ENCODE measurements around the gene NPRL2.

NPRL2 gene

DNA sequence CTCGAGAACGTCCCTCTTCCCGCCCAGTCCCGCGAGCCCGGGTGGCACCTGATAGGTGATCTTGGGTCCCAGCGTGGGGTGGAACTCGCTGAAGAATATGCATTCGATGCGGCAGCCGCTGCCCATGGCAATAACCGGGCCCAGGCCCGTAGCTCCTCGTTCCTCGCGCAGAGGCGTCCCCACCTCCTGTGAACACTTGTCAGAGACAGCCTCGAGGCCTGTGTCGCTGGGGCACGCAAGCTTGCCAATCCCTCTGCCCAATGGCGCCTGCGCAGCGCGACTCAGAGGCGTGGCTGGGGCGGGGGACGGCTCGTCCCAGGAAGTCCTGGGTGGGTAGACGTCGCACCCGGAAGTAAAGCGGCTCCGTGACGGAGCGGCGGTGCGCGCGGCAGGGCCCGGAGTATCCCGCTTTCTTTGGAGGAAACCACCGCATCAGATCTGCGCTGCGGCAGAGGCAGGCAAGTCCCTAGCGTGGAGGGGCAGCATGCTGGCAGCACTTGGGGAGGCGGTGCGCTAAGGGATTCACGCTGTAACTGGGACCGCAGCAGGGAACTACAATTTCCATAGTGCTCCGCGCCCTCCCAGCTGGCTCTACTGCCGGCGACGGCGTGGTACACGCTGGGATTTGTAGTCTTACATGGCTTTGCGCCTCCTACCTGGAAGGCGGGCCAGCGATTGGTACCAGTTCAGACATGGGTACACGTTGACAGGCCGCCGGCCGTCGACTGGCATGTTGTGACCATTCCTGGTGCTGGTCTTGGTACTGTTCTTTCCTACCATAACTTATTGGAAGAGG lies at the start of gene NPRL2, which contains the start of gene CYB561D2:
TSS of gene NPRL2 (minus strand) at position 249 of the 796 bp plus-strand sequence. CDS start at position 126, 123 bp downstream.
TSS of gene CYB561D2 (plus strand) at position 336 of the 796 bp plus-strand sequence. CDS start 572 bp downstream, outside the sequence.
- DNase-seq (ENCODE audit: low spot score) = peak; percentile 97

DNA sequence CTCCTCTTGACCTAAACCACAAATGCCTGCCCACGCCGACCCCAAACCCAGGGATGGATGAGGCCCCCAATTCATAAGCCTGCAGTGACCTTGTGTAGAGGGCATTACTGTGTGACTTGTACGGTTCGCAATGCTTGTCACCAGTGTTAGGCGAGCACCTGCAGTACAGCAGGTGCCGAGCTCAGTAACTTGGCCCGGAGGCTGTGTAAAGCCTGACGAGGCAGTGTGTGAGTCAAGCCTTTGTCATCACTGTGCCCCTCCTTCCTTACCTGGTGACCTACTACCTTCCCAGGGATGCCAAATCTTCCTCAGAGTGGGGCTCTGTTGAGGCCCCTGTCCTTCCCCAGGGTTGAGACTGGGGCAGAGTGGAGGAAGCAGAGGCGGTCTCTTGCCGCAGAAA lies 45.9 kb upstream of the NPRL2 start:
- DNase-seq (ENCODE audit: low spot score) = no peak

DNA sequence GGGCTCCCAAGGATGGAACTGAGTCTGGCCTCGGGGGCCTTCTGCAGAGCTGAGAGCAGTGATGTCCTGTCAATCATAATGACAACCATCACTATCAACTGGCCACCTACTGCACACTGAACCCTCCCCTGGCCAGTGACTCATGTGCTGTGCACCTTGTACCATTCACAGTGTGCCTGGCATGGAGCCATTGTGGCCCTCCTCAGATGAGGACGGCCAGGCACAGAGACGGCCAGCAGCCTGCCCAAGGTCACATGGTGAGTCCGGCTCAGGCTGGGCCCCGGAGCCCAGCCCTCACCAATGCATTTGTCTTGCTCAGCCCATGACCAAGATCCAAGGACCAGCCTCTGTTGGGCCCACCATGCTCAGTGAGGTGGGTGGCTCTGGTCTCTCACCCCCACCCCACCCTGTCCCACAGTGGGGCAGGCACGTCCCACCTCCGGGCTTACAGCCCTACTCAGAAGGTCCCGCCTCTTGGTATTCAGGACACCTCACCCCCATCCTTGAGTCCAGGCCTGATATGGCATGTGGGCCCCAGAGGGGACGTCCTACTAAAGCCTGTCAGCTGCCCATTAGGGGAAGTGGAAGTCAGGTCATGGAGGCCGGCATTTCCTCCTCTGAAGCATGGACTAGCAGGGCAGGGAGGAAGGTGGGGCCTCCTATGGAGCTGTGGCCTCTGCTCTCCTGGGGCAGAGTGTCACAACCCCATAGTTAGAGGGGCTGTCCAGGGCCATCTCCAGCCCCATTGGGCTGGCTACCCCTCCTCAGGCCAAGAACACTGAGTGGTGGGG lies 44.7 kb upstream of the NPRL2 start:
- no peak for DNase-seq (ENCODE audit: low spot score)

DNA sequence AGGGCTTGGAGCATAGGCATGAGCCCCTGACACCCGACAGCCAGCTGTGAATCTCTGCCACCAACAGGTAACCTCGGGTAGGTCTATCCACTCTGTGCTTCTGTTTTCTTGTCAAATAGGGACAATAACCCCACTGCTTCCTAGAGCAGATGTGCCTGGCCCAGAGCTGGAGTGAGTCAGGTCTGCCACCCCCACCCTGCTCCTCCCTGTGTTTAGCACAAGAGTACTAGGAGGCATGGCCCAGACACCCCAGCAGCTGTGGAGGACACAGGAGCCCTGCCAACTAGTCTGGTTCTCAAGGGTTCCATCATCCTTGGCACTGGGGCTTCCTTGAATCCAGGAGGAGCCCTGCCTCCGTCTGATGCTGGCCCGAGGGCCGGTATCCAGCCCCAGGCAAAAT lies 42.5 kb upstream of the NPRL2 start:
- no peak for DNase-seq (ENCODE audit: low spot score)

DNA sequence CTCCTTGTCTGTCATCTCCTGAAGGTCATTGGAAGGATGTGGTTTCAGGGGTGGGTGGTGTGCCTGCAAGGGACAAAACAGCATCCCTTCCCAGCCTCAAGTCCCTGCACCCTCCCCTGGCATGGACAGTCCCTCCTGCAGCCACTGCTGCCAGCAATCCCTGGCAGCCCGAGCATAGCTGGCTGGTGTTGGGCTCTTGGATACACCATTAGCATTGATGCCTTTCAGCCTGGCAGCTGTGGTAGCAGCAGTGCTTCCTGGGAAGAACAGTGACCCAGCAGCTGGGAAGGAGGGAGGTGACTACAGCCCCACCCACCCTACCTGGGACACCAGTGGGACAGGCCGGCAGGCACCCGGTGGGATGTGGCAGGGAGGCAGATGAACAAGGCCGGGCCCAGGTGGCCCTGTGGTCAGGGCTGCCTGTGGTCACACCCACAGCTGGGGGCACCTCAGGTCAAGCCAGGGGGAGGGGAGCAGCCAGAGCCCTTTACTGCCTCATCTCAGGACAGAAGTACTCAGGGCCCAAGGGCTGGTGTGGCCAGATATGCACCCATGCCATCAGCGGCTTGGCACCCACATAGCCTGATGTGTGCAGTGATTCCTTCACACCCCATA lies 41.6 kb upstream of the NPRL2 start:
- peak; percentile 24 for DNase-seq (ENCODE audit: low spot score)

DNA sequence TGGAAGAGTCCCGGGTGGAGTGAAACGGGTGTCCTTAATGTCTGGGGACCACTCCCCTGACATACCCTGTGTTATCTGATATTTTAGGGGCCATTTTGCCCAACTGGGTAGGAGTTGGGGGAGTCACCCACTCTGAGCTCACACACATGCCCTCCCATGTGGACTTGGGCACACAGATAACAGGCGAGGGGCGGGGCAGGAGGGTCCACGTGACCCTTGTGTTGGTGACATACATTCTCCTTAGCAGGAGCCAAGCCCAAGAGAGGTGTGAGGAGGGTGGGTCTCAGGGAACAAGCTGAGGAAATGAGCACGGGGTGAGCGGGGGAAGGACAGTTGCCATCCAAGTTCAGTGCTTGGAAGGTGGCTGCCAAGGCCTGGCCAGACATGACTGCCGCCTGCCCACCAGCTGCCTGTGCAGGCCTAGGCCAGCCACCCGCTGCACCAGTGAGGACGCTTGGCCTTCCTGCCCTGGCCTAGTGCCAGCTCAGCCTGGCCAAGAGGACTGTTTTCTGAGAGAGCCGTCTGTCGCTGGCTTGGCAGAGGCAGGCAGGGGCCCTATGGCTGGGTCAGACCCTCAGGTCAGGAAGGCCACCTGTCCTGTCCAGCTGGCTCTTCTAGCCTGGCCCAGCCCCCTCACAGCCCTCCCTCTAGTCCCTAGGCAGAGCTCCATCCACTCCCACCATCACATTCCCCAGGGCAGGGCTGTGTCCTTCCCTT lies 40.1 kb upstream of the NPRL2 start:
- peak; percentile 31 for DNase-seq (ENCODE audit: low spot score)

DNA sequence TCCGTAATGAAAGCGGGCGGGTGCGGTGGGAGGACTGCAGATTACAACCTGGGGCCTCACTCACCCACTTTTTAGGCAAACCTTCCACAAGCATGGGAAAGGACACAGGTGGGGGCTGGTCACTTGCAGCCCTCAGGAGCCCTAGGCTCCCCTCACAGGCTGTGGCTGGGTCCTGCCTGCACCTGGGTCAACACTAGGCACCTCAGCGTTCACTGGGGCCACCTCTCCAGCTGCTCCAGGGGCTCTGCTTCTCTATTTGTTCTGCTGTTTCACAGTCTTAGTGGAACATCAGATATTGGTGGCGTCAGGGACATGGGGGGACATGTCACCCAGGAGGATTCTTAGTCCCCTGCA lies 38.8 kb upstream of the NPRL2 start:
- no peak for DNase-seq (ENCODE audit: low spot score)

DNA sequence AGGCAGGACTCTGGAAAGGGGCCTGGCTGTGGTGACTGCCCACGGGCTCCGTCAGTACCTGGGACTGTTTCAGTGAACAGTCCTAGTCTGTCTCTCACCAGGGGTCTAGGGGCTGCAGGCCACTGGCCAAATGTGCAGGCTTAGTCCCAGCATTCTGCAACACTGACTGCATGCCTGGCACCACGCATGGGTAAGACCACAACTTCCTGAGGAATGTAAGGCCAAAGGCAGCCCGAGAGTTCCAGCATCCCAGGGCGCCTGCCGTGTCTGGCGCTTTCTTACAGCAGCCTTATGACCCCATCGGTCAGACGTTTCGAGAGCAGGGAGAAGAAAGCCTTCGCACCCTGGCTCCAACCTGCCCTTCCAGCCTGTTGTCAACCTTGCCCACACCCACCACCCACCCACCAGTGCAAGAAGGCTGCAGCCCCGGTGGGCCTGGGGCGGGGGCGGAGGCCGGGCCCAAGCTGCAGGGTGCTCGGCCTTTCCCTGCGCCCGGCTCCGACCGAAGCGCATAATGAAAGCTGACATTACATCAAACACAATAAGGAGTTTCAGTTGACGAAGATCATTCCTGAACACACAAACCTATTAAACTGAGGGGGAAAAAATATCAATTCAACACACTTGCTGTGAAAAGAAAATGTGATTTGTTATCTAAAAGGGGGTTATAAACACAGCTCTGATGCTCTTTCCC lies 38.3 kb upstream of the NPRL2 start:
- DNase-seq (ENCODE audit: low spot score) = no peak

DNA sequence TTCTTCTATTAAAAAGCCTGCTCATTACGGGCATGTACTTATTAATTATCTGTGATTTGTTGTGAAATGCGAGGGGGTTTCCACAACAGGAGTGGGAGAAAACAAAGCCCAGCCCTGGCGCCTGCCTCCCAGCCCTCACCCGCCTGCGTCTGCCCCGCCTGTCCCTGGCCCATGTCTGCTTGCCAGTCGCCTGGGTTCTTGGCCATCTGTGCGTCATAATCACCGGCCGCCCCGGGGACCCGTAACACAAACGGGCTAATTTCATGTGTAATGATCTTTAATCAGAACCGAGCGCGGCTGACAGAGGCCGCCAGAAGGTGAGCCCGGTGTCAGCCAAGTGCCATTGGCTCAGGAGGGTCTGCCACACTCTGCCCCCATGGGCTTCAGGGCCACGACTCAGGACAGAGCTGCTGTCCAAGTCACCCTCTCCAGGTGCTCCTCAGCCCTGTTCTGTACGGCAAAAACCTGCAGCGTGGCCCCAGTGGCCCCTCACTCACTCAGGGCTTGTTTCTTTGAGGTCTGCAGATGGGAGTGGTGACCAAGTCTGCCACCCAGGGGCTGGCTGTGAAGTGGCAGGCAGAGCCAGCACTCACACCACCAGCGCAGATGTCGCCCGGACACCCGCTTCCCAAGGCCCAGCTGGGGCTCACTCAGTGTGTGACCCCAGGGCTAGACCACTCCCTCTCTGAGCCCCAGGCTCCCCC lies 37.6 kb upstream of the NPRL2 start:
- DNase-seq (ENCODE audit: low spot score) = no peak

DNA sequence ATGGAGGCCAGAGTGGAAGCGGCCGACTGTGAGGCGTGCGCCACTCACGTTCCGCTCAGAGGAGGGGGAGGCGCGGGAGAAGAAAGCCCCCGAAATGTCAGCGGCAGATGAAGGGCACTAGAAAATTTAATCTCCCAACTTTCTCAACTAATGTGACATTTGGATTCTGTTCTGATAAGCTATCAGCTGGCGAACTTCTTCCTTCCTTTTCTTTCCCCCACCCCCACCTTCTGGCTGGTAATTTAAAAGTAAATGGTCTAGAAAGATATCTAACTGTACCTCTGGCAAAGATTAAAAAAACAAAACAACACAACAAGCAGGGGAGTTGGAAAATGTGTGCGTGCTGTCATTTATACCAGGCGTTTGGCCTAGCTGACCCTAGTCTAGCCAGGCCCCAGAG lies 35.2 kb upstream of the NPRL2 start:
- no peak for DNase-seq (ENCODE audit: low spot score)

DNA sequence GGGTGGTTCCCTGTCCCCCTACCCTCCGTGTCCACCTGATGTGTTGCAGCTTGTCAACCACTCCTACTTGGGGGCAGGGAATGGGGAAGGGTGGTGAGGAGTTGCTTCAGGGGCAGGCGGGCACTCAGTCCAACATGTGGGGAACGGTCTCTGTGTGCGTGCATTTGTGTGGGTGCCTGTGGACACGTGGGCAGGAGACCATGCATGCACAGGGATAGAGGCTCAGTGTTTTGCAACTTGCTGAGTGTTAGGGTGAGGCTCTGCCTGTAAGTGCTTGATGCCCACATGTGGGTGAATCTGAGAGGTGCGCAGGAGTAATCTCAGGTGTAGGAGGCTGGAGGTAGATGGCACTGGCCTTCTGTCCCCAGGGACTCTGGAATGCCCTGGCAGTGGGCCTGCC lies 33.2 kb upstream of the NPRL2 start:
- DNase-seq (ENCODE audit: low spot score) = no peak

DNA sequence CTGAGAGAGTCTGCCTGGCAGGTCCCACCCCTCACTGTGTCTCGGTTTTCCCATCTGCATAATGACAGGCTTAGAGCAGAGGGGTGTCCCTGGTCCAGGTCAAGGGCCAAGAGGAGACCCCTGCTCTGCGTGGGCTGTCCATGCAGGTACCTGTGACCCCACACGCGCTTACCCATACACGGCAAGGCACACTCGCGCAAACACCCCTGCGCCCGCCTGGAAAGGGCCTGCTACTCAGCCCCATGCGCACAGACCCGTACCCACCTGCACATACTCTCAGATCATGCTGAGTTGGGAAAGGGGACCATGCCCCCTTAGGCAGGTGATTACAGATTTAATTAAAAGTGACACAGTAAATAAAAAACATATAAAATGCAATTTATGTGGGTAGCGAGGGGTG lies 32.1 kb upstream of the NPRL2 start:
- DNase-seq (ENCODE audit: low spot score) = no peak

DNA sequence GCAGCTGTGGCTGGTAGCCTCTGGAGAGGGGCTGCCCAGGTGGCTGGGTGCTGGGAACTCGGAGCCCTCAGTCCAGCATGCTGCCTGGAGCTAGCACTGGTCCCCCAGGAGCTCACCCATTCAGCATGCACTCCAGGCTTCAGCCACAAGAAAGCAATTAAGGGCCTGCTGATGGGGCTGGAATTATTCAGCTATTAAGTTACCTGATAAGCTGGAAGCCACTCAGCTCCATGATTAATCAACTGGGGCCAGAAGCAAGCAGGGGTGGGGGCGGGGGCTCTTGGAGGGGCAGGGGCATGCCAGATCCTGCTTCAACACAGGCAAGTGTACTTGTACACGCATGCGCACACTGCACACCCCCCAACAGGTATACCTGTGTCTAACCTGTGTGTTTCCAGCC lies 30.8 kb upstream of the NPRL2 start:
- no peak for DNase-seq (ENCODE audit: low spot score)

DNA sequence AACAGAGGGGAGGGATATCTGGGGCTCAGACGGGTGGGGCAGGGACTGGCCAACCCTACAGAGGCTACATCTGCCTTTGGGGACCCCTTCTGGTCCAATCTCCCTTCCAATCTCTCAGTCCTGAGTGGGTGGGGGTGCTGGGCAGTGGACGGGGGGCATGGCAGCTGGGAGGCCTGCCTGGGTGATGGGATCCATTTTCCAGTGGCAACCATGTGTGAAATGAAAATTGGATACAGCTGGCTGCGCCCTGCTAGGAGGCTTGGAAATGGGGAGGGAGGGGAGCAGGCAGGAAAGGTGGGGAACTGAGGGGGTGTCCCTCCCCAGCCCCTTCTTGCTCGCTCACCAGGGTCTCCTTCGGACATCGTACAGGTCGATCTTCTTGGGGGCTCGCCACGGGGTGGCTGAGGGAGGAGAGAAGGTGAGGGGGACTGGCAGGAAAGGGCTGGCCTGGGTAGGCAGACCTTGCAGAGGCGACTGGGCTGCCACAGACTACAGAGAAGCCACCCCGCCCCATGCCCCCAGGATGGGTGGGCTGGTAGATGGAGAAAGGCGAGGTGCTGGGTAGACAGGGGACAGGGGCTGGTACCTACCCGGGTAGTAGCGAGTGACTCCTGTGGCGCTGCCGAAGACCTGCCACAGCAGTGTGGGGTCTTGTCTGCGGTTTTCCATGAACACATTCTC lies 30.0 kb upstream of the NPRL2 start:
- no peak for DNase-seq (ENCODE audit: low spot score)

DNA sequence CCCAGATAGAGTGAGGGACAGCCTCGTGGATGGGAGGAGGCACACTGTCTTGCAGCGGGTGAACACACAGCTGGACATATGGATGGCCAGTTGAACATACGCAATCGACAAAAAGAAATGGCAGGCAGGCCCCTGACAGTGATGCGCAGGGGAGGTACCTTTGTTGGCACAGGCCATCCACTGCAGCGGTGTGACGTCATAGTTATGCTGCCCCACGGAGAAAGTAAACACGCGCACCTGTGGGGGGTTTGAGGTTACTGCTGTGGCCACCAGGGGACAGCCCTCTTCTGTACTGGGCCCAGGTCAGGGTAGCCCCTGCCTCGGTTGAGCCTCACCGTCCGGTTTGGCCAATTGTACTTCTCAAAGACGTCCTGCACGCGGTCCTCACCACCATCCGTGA lies 28.2 kb upstream of the NPRL2 start:
- DNase-seq (ENCODE audit: low spot score) = no peak

DNA sequence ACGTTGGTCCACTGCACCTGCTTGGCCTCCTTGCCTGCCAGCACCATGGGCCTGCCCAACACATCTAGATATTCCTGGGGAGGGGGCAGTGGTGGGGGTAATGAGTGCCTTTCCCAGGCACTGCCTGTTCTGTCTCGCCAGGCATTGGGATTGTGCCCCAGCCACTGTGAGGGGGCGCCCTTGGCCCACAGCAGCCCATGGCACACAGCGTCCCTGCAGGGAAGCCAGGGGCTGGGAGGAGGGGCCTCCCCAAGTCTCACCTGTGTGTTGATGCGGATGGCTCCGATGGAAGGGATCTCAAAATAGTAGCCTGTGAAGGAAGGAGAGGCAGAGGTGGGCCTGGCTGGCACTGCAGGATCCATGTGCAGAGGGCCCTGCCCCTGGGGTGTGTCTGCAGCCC lies 27.4 kb upstream of the NPRL2 start:
- no peak for DNase-seq (ENCODE audit: low spot score)

DNA sequence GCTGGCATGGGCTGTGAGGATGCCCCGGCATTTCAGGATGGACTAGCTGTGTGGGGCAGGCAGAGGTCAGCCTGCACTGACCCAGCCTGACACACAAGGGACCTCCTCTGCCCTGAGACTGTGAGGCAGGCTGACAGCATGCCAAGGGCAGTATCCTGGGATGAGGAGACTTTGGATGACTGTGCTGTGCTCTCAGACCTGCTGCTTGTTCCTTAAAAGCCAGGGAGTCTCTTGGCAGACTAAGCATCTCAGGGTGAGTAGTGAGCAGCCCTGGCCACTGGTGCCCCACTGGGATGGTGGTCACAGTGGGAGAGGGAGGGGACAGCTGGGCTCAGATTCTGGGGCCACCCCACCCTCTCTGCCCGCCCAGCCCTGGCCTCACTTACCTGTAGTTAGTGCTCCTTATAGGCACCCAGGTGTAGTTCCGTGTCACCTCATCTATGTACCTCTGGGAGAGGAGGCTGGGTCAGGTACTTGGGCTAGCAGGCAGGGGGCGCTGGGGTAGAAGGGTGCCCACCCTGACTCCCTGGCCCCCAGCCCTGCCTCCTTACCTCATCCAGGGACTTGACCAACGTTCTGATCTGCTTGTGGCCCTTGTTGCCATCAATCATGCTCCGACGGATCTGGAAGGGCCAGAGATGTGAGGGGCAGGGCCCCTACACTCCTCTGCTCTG lies 24.8 kb upstream of the NPRL2 start:
- DNase-seq (ENCODE audit: low spot score) = no peak

DNA sequence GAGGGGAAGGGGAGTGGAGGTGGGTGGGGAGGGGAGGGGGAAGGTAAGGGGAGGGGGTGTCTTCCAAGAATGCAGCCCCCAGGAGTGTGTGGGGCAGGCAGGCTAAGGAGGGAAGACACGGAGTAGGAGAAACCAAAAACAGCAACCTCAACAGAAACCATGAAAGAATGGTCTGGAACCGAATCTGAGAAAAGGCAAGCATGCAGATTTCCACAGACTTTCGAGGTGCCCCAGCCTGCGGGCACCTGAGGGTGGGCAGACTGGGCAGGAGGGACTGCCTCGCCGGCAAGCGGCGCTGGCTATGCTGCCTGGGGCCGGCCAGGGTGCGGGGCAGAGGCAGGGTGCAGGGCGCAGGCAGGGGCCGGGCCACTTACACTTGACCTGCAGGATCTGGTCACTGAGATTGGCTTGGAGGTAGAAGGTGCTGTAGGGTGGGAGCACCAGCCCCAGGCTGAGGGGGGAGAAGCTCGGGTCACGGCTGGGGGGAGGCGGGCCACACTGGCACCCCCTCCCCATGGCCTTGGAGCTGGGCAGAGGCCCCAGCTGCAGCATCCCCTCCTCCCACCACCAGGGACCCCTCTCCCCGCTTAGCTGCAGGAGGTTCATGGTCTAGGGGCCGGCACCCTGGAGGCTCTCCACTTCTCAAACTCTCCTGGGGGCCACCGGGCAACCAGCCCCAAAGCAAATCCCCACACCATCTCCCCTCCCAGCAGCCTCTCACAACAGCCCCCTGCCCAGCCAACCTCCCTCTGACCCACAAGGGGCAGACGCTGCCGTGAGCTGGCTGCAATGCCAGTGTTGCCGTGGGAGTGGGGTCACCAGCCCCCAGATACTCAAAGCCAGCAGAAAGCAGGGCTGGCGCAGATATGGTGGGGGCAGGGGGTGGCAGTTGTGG lies 24.0 kb upstream of the NPRL2 start:
- DNase-seq (ENCODE audit: low spot score) = no peak
